NB4 (cell line): ENCODE data around the gene AFAP1L1.

Source experiments
- POLR2A ChIP-seq: IDR thresholded peaks from 2 replicates; pipeline ENCODE4 v1.6.1; 2011; ENCODE audit warnings: mild to moderate bottlenecking; ENCODE audit not compliant: insufficient read length; ENCODE audit errors: extremely low read depth
- TF ChIP-seq, protein P1 (sequence below): IDR thresholded peaks from 2 replicates; pipeline ENCODE4 v1.6.1; 2011; ENCODE audit warnings: low read depth, low read length

DNA sequence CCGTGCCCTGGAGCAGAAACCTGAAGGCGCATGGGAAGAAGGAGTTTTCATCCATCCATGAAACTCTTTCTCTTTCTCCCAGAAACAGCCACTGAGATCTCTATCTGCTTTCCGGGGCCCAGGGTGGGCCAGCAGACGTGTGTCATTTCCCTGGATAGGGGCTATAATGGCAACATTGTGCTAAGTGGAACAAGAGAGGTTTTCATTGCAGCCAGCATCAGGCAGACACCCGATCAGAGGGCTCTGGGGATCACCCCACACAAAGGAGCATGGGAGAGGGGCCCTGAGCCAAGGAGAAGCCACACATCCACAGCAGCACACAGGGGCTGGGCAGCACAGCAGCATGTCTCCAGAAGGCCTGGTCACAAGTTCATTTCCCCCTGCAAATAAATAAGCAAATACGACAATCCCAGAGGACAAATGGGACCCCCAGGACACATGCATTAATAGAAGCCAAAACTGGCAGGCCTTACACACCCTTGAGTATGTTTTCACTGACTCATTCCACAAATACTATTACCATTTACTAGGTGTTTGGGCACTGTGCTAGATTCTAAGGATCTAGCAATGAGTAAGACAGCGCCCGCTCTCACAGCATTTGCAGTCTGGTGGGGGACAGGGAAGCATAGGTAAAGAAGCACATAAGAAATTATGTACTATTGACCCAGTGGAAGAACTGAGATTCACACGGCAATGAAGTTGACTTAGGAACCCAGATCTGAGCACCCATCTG, 4.3 kb upstream of the AFAP1L1 start:
- no peak for TF ChIP-seq POLR2A
- TF ChIP-seq, protein P1, sequence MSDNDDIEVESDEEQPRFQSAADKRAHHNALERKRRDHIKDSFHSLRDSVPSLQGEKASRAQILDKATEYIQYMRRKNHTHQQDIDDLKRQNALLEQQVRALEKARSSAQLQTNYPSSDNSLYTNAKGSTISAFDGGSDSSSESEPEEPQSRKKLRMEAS, result no peak
